LNCAP (cell line): ENCODE data around the gene COQ9.

Experiments
- TF ChIP-seq, protein P1 (sequence below): fragments of 450-650 bp; IDR thresholded peaks from 2 replicates; pipeline ENCODE4 v1.5.1; 2017; ENCODE audit warnings: mild to moderate bottlenecking

COQ9 gene

GRCh38 chr16:57419506-57419905 is 27.8 kb upstream of the COQ9 start:
- TF ChIP-seq, protein P1, sequence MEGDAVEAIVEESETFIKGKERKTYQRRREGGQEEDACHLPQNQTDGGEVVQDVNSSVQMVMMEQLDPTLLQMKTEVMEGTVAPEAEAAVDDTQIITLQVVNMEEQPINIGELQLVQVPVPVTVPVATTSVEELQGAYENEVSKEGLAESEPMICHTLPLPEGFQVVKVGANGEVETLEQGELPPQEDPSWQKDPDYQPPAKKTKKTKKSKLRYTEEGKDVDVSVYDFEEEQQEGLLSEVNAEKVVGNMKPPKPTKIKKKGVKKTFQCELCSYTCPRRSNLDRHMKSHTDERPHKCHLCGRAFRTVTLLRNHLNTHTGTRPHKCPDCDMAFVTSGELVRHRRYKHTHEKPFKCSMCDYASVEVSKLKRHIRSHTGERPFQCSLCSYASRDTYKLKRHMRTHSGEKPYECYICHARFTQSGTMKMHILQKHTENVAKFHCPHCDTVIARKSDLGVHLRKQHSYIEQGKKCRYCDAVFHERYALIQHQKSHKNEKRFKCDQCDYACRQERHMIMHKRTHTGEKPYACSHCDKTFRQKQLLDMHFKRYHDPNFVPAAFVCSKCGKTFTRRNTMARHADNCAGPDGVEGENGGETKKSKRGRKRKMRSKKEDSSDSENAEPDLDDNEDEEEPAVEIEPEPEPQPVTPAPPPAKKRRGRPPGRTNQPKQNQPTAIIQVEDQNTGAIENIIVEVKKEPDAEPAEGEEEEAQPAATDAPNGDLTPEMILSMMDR, result no peak

GRCh38 chr16:57422026-57422944 is 25.0 kb upstream of the COQ9 start:
- TF ChIP-seq, protein P1, result peak; percentile 61

- TF ChIP-seq, protein P1, result no peak
These were observed 24.1 kb upstream of the COQ9 start for GRCh38 chr16:57423152-57423551.

DNA sequence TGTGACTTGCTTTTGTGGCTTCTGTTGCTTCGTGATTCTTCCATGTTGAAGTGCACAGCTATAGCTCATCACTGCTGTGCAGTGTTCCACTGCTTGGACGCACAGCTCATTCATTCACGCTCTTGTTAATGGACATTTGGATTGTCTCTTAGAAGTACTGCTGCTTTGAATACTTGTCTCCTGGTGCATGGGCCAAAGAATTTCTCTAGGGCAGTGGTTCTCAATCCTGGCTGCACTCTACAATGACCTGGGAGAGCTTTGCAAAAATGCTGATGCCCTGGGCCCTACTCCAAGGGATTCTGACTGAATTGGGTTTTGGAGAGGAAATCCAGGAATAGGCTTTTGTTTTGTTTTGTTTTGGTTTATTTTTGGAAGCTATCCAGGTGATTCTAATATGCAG is 22.7 kb upstream of the COQ9 start:
- TF ChIP-seq, protein P1, result no peak

- TF ChIP-seq, protein P1, result no peak
These were observed 20.9 kb upstream of the COQ9 start for GRCh38 chr16:57426356-57426755.

DNA sequence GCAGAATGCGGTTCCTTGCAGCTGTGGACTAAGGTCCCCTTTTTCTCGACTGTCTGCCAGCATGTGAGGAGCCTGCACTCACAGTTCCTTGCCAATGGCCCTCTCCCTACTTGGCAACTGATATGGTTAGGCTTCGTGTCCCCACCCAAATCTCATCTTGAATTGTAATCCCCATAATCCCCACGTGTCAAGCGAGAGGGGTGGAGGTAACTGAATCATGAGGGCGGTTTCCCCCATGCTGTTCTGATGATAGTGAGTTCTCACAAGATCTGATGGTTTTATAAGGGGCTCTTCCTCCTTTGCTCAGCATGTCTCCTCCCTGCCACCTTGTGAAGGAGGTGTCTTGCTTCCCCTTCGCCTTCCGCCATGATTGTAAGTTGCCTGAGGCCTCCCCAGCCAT is 20.0 kb upstream of the COQ9 start:
- TF ChIP-seq, protein P1, result no peak

DNA sequence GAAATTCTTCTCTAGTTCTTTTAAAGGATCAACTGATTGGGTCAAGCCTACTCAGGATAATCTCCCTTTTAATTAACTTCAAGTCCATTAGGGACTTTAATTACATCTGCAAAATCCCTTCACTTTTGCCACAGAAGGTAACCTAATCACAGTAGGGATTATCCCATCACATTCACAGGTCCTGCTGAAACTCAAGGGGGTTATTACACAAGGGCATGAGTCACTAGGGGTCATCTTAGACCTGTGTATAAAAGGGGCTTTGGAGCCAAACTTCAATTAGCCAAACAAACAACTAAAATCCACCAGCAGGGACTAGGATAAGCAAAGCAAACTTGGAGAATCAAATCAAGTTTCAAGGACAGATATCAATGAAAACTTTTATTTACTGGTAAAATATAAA is 19.5 kb upstream of the COQ9 start:
- TF ChIP-seq, protein P1, result no peak
